ENCODE data around the gene IGF1R.

DNA sequence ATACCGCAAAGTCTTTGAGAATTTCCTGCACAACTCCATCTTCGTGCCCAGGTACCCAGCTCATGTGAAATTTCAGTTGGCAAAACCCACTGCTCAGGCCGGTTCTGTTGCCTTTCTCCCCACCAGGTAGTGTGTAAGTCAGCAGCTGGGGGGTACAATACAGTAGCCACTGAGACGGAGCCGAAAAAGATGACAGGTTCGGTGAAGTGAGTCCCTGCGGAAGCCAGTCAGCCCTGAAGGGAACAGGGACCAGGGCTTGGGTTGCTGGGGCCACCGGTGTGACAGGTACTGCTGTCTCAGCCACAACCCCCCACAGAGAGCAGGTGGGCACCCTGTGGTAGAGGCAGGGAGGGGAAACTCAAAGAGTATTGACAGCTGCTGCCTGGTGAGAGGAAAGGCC, 268.5 kb downstream of the IGF1R start:
- TF ChIP-seq, protein P1, sequence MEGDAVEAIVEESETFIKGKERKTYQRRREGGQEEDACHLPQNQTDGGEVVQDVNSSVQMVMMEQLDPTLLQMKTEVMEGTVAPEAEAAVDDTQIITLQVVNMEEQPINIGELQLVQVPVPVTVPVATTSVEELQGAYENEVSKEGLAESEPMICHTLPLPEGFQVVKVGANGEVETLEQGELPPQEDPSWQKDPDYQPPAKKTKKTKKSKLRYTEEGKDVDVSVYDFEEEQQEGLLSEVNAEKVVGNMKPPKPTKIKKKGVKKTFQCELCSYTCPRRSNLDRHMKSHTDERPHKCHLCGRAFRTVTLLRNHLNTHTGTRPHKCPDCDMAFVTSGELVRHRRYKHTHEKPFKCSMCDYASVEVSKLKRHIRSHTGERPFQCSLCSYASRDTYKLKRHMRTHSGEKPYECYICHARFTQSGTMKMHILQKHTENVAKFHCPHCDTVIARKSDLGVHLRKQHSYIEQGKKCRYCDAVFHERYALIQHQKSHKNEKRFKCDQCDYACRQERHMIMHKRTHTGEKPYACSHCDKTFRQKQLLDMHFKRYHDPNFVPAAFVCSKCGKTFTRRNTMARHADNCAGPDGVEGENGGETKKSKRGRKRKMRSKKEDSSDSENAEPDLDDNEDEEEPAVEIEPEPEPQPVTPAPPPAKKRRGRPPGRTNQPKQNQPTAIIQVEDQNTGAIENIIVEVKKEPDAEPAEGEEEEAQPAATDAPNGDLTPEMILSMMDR (IDR thresholded peaks at IDR 0.05), result no peak
- no peak for TF ChIP-seq POLR2A (IDR thresholded peaks at IDR 0.05)
- no peak for TF ChIP-seq EP300 (IDR thresholded peaks at IDR 0.05; ENCODE audit: low read depth)

Data from transverse colon (tissue), 3 donors.